NCI-H82 (cell line): ENCODE data around the gene SERPINA1.

Source experiments
- DNase-seq: peaks from one replicate; lab custom pipeline; 2025; lab: John Stamatoyannopoulos, UW

The SERPINA1 gene

GRCh38 chr14:94382716-94383596 is 5.4 kb downstream of the SERPINA1 start:
- DNase-seq, result no peak

- DNase-seq, result no peak
Observed at GRCh38 chr14:94382099-94382715, 6.2 kb downstream of the SERPINA1 start.

DNA sequence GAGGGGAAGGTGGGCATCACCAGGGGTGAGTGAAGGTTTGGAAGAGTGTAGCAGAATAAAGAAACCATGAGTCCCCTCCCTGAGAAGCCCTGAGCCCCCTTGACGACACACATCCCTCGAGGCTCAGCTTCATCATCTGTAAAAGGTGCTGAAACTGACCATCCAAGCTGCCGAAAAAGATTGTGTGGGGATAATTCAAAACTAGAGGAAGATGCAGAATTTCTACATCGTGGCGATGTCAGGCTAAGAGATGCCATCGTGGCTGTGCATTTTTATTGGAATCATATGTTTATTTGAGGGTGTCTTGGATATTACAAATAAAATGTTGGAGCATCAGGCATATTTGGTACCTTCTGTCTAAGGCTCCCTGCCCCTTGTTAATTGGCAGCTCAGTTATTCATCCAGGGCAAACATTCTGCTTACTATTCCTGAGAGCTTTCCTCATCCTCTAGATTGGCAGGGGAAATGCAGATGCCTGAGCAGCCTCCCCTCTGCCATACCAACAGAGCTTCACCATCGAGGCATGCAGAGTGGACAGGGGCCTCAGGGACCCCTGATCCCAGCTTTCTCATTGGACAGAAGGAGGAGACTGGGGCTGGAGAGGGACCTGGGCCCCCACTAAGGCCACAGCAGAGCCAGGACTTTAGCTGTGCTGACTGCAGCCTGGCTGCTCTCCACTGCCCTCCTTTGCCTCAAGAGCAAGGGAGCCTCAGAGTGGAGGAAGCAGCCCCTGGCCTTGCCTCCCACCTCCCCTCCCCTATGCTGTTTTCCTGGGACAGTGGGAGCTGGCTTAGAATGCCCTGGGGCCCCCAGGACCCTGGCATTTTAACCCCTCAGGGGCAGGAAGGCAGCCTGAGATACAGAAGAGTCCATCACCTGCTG is 7.0 kb downstream of the SERPINA1 start:
- DNase-seq, result no peak

DNA sequence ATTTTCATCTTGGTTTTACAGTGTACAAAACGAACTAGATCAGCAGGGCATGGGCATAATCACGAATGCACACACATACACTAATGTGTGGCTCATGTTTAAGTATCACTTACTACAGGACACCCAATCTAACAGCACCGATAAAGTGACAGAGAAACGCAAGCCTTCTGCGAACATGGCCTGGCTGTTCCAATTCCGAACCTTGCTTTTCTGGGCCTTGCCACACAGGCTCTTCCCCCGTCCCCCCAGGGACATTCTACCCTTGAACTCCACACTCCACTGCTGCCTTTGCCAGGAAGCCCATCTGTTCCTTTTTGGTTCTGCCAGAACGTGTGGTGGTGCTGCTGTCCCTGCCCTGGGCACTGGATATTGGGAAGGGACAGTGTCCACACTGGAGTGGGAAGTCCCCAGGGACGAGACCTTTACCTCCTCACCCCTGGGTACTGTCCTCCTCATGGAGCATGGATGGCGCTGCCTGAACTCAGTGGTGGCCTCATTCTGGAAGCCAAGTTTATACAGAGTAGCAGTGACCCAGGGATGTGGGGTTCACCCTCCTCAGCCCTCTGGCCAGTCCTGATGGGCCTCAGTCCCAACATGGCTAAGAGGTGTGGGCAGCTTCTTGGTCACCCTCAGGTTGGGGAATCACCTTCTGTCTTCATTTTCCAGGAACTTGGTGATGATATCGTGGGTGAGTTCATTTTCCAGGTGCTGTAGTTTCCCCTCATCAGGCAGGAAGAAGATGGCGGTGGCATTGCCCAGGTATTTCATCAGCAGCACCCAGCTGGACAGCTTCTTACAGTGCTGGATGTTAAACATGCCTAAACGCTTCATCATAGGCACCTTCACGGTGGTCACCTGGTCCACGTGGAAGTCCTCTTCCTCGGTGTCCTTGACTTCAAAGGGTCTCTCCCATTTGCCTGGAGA is 7.9 kb downstream of the SERPINA1 start:
- no peak for DNase-seq

DNA sequence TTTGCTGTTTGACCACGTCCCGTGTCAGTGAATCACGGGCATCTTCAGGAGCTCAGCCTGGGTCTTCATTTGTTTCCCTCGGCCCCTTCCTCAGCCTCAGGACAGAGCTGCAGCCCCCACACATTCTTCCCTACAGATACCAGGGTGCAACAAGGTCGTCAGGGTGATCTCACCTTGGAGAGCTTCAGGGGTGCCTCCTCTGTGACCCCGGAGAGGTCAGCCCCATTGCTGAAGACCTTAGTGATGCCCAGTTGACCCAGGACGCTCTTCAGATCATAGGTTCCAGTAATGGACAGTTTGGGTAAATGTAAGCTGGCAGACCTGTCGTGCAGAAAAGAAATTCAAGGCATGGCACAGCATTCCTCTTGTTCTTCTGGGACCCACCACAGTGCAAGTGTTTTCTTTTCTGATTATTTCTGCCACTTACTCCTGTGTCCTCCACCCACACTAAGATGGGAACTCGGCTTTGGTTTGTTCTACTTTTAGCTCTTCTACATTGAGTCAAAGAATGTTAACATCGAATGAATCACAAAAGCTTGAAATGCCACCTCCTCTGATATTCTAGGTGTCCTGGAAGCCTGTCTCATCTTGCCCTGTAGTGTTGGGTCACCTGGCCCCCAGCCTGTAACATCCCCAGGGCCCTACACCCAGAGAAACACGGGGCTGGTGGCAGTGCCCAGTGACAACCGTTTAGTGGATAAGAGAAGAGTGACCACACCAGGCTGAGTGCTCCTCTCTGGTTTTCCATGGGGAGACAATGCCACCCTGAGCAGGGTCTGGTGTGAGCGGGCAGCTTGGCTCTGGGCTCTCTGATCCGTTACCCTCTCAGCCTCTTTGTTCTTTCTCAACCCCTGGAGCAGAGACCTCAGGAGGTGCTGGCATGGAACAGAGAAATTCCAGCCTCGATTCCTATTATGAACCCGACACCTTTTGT is 8.8 kb downstream of the SERPINA1 start:
- no peak for DNase-seq

DNA sequence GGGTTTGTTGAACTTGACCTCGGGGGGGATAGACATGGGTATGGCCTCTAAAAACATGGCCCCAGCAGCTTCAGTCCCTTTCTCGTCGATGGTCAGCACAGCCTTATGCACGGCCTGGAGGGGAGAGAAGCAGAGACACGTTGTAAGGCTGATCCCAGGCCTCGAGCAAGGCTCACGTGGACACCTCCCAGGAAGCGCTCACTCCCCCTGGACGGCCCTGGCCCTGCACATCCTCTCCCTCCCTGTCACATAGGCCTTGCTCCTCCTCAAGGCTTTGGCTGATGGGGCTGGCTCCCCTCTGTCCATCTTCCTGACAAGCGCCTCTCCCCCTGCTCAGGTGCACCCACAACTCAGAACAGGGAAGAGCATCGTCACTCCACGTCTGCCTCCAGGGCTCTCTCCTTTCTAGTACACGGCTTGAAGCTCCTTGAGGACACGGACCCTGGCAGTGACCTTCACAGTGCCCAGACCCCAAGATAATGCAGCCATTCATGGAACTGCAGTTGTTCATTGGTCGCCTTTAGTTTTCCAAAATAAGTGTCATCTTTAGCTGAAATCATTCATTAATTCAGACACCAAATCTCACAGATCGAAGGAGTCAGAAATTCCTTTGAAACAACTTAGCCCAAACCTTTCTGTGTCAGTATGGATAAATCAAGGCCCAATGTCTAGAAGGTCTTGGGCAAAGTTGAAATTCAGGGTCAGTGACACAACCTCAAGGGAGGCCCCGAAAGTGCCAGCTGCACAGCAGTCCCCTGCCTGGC is 9.7 kb downstream of the SERPINA1 start:
- no peak for DNase-seq

- no peak for DNase-seq
Observed at GRCh38 chr14:94377866-94378470, 10.4 kb downstream of the SERPINA1 start.

DNA sequence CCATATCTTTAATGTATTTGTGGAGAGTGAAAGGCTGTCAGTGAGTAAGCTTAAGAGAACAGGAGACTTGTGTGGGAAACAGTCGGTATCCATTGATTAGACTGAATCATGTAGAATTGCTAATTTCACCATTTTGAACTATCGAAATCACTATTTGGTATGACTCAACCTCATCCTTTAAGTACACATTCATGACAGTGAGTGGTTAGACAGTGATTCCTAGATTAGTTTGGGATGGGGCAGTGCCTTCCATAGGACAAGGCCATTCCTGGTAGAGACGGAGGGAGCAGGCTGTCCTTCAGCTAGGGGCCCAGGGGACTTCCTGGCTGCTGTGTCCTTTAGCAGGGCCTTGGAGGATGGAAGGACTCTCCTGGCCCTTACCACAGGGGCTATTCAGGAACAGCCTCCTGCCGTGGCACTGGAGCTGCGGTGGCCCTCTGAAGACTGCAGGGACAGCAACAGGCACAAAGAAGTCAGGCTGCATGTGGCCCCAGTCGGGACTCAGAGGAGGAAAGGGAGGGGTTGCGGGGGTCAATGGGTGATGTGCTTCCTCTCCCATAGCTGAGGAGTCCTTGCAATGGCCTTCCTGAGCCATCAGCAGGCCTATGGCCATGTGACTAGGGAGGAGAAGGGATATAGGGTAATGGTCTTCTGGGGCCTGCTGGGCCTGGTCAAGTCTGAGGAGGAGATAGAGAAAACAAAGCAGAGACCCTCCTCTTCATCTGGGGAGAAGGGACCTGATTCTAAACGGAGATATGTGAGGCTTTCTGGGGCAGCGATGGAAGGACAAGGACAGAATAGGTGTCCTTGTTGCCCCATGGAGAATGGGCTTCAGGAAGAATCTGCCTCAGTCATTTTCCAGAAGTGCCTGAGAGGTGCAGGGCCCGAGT is 11.2 kb downstream of the SERPINA1 start:
- no peak for DNase-seq

DNA sequence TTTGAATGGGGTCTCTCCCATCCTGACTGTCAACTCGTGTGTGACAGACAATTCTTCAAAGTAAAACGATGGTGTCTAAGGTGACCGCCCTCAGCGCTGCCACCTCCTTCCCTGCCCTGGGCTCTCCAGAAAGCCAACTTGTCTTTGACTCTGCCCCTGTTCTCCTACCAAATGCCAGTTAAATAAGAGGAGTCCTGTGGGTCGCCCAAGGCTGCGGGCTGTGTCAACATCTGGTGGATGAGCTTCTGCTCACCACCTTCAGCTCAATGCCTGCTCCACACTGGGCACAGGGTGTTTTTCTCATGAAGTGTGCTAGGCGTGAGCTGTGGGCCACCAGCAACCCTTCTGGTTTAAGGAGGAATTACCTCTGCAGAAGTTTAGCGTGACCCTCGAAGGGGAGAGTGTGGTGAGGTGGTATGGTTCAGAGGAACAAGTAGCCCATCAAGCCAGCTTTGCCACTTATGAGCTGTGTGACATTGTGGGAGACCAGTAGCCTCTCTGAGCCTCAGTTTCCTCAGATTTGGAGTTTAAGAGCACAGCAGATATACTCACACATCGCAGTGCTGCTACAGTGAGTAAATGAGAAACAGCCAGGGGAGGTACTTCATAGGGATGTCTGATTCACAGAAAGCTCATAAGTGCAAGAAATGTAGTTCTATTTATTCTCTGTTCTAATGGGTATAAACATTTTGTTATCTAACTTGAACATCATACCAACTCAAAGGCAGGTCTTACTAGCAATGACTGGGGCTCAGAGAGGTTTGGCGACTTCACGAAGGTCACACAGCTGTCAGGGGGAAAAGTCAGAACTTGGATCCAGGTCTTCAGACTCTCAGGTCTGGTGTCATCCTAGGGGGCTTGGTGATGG is 12.1 kb downstream of the SERPINA1 start:
- DNase-seq, result no peak

GRCh38 chr14:94375552-94376107 is 12.8 kb downstream of the SERPINA1 start:
- DNase-seq, result no peak

DNA sequence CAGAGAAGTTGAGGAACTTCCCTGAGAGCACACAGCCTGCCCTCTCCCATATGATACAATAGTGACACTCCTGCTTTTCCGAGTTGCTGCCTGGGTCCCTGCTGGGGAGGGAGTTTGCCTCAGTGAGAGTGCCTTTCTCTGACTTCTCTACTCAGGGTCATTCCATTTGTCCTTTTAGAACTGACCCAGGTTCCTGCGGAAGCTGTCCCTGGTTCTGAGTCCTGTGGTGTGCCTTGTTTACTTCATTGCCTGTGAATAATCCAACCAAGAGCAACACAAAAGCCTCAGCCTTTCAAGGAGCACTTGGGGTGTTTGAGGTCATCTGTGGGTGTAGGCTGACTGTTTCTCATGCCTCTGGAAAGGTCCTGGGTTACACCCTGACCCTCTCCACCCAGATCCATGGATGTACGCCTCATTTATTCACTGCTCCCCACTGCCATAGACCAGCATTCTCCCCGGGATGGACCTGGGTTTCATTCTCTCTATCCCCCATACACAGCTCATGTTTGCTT is 13.6 kb downstream of the SERPINA1 start:
- no peak for DNase-seq

DNA sequence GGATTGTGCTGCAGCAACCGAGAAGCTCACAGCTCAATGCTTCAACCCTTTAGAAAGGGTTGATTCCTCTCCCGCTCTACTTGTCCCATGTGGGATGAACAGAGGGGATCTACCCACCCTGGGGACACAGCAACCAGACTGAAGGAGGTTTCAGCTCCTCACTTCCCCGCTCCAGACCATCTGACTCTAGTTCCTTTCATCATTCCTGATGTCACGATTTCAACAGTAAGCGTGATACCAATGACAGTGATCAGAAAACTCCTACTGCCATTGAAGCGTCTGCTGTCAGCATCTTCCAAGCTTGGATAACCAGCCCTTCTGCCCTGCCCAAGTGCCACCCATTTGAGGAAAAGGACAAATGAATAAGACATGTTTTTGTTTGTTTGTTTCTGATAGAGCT is 14.3 kb downstream of the SERPINA1 start:
- no peak for DNase-seq

- DNase-seq, result no peak
Observed at GRCh38 chr14:94373708-94374107, 14.7 kb downstream of the SERPINA1 start.

GRCh38 chr14:94372021-94372605 is 16.3 kb downstream of the SERPINA1 start:
- no peak for DNase-seq

- DNase-seq, result no peak
Observed at GRCh38 chr14:94370524-94370910, 17.9 kb downstream of the SERPINA1 start.
